ENCODE data around the gene AFAP1. TPM values are rescaled to one million over a fixed set of nuclear protein-coding genes. Genes with fewer than 3 reads are reported as not detected.

The AFAP1 gene
- total and polyA plus RNA-seq, 2 of the 8 experiments (the other 6 are each of a cell fraction or from before 2014, with no cell fraction given), result 3.6 to 18.2 TPM

DNA sequence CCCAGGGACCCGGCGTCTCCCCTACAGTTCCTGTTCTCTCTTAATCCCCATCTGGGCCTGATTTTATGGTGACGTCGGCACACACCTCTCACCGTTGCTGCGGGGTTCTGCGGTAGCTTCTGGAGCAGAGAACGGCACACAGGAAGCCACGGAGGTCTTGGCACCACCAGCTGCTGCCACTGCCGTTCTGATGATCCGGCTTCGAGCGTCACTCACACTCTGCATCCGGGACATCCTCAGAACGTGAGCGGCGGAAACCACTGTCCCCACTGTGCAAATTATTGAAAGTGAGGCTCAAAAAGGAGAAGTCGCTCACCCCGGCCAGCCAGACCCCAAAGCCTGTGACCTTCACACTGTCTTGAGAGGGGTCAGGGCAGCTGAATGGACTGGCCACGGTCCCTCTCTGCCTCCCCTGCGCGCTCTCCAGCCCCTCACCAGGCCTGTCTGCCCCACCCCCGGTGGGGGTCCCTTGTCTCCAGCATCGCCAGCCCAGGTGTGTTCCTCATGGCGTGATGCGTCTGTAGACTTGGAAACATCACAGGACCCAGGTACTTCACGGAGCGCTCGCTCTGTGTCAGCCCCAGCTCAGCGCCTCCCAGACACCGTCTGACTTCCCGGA, 201.1 kb downstream of the AFAP1 start:
- H3K23ac ChIP-seq (ENCODE audit: insufficient read length), result no peak overlapping the region
- H3K4me2 ChIP-seq (ENCODE audit: insufficient read depth in 1 of 2, low read depth in 2 of 2, low read length in 2 of 2), result no peak overlapping the region
- no peaks in the 10 kb centered on the region for H3K23me2 ChIP-seq (ENCODE audit: low read depth, low read length)
- no peak overlapping the region for H2BK20ac ChIP-seq (ENCODE audit: low read length)
- DNase-seq (ENCODE audit: low read depth in 1 of 2, low spot score in 2 of 2), result no peak
- H2BK12ac ChIP-seq (ENCODE audit: low read depth, low read length), result no peak overlapping the region
- no peaks in the 10 kb centered on the region for H3K9me3 ChIP-seq (ENCODE audit: insufficient read depth in 2 of 2, low read depth in 1 of 2, low read length in 1 of 2)
- H4K5ac ChIP-seq (ENCODE audit: insufficient read length, low read depth, low read length), result no peak overlapping the region
- ChIA-PET CTCF (ENCODE audit: partially characterized antibody) (no interaction called here), POLR2A (ENCODE audit: partially characterized antibody) (no interaction called here)
- no peak overlapping the region for H3K27ac ChIP-seq (ENCODE audit: low read depth, low read length)
- peak overlapping the region; percentile 71; the same call in 1 of the 2 replicates for H4K8ac ChIP-seq (ENCODE audit: extremely low read depth, insufficient read depth, low read length)
- no peak overlapping the region for H2AK5ac ChIP-seq (ENCODE audit: low read depth, low read length)
- peaks cover 0 to 5% of the 10 kb centered on the region in 2 experiments for H4K20me1 ChIP-seq (replicated peaks in 1 of 2; ENCODE audit: control insufficient read depth in 1 of 2, insufficient read depth in 2 of 2, low read length in 2 of 2)
- no peak overlapping the region for H4K91ac ChIP-seq (replicated peaks; ENCODE audit: insufficient read length, low read length)
- H2BK15ac ChIP-seq (ENCODE audit: low read length), result no peak overlapping the region
- FAIRE-seq, result no peak
- H2AFZ ChIP-seq (ENCODE audit: low read length), result no peak overlapping the region
- H3K36me3 ChIP-seq (ENCODE audit: control insufficient read depth in 2 of 4, insufficient read depth in 4 of 4, low read length in 3 of 4), result no peaks in the 10 kb centered on the region
- H3K79me2 ChIP-seq (ENCODE audit: control insufficient read depth in 1 of 2, insufficient read depth in 2 of 2, low read length in 2 of 2), result no peaks in the 10 kb centered on the region
- no peak overlapping the region for H3K9ac ChIP-seq (replicated peaks in 1 of 4; ENCODE audit: extremely low read depth in 1 of 4, low read depth in 3 of 4, low read length in 3 of 4)
- no peak overlapping the region for H3K14ac ChIP-seq (ENCODE audit: insufficient read length)
- WGBS, 2 experiments (ENCODE audit: extremely low coverage in 1 of 2, insufficient coverage in 1 of 2, insufficient read length in 1 of 2, insufficient replicate concordance in 2 of 2, low coverage in 1 of 2, low lambda C conversion rate in 2 of 2, missing lambda C conversion rate in 1 of 2), result 92% methylated on average over 31 of the region's 32 CpGs; no CpG with 5 or more reads in 1 of the 2 experiments
- H3K27me3 ChIP-seq (replicated peaks in 1 of 4; ENCODE audit: control insufficient read depth in 3 of 4, extremely low read depth in 1 of 4, insufficient read depth in 3 of 4, low read length in 3 of 4), result 0 out of 7 replicates have a peak, but pooled peaks cover 0 to 2% (median 0%) of the 10 kb centered on the region in 4 experiments
- no peaks in the 10 kb centered on the region; a peak in 2 of 7 replicates for H3K4me1 ChIP-seq (replicated peaks in 1 of 4; ENCODE audit: control insufficient read depth in 3 of 4, insufficient read depth in 4 of 4, low read length in 3 of 4)
- no peak overlapping the region for H3K4ac ChIP-seq (replicated peaks; ENCODE audit: insufficient read length, low read depth, low read length)
- no peak overlapping the region for H2BK5ac ChIP-seq (ENCODE audit: low read depth, low read length)
- no peak overlapping the region for H3K4me3 ChIP-seq (ENCODE audit: extremely low read depth in 1 of 4, insufficient read depth in 2 of 4, low read depth in 3 of 4, low read length in 4 of 4)
- H2BK120ac ChIP-seq (replicated peaks; ENCODE audit: low read depth, low read length), result no peak overlapping the region
- no peaks in the 10 kb centered on the region for H3K79me1 ChIP-seq (ENCODE audit: low read depth, low read length)
- no peak overlapping the region for H3K56ac ChIP-seq (replicated peaks; ENCODE audit: insufficient read length, low read depth, low read length)
- no peak overlapping the region for H3K18ac ChIP-seq (ENCODE audit: extremely low read depth, low read length)
- TF ChIP-seq RBBP5 (IDR thresholded peaks at IDR 0.05; ENCODE audit: borderline replicate concordance, low read depth, low read length) (no peak), JUN (IDR thresholded peaks at IDR 0.05; ENCODE audit: low read depth, low read length) (no peak), SIN3A (conservative IDR thresholded peaks at IDR 0.05 in 1 of 2, IDR thresholded peaks at IDR 0.05 in 1 of 2; ENCODE audit: low read depth in 1 of 2, low read length in 2 of 2) (no peak), YY1 (IDR thresholded peaks at IDR 0.05; ENCODE audit: low read depth, low read length) (no peak), TCF12 (IDR thresholded peaks at IDR 0.05; ENCODE audit: low read depth, low read length) (no peak), NRF1 (IDR thresholded peaks at IDR 0.05; ENCODE audit: low read depth, low read length) (no peak)
- TF ChIP-seq, protein P1, sequence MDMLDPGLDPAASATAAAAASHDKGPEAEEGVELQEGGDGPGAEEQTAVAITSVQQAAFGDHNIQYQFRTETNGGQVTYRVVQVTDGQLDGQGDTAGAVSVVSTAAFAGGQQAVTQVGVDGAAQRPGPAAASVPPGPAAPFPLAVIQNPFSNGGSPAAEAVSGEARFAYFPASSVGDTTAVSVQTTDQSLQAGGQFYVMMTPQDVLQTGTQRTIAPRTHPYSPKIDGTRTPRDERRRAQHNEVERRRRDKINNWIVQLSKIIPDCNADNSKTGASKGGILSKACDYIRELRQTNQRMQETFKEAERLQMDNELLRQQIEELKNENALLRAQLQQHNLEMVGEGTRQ (IDR thresholded peaks at IDR 0.05; ENCODE audit: low read length), result no peak
- TF ChIP-seq, protein P2, sequence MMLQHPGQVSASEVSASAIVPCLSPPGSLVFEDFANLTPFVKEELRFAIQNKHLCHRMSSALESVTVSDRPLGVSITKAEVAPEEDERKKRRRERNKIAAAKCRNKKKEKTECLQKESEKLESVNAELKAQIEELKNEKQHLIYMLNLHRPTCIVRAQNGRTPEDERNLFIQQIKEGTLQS (IDR thresholded peaks at IDR 0.05; ENCODE audit: insufficient read depth, low read depth, low read length), result no peak

Measured in H1 (cell line).